HTR-8/SVneo (cell line): Measurements from ENCODE around the gene ZFYVE21.
"Not testable (repeated sequence)": the region's sequence is repeated elsewhere in the genome, so short reads cannot be mapped to it uniquely, and the experiment has no call there.

Source experiments
- DNase-seq: peaks from one replicate; pipeline ENCODE4 v3.0.0; 2011; ENCODE audit warnings: low spot score, mixed read lengths; ENCODE audit not compliant: insufficient read length
- FAIRE-seq: peaks from 2 replicates; lab custom pipeline; 2011; peaks lifted over from hg19 to GRCh38; lab: Jason Lieb, UNC

Gene ZFYVE21

DNA sequence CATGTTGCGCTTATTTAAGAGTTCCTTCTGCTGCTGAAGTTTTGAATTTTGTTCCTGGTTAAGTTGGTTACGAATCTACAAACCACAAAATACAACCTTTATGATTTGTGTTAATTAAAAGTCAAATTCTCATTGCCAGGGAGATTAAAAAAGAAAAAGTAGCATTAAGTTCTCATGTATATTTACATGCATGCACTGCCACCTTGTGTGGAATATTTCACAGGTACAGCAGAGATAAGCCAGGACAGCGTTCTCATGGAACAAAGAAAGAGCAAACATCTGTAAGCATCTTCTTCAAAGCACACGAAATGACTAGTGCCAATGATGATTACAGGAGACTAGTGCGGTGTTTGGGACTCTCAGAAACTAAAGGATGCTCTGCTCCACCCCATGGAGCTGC is 34.2 kb downstream of the ZFYVE21 start:
- DNase-seq (no peak), FAIRE-seq (no peak)

DNA sequence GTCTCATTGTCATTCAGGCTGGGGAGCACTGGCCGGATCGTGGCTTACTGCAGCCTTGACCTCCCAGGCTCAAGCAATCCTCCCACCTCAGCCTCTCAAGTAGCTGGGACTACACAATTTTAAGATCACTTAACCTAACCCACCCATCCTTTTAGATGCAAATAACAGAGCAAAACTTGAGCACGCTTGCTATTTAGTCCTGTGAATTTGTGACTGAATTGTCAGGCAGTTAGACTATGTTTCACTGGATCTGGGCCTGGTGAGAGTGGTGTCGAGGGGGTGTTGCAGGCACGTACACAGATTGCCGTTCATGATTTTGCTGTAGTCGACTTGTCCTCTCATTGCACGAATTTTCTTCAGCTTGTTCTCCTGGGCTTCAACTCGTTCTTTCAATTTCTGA is 38.2 kb downstream of the ZFYVE21 start:
- DNase-seq (no peak), FAIRE-seq (no peak)

DNA sequence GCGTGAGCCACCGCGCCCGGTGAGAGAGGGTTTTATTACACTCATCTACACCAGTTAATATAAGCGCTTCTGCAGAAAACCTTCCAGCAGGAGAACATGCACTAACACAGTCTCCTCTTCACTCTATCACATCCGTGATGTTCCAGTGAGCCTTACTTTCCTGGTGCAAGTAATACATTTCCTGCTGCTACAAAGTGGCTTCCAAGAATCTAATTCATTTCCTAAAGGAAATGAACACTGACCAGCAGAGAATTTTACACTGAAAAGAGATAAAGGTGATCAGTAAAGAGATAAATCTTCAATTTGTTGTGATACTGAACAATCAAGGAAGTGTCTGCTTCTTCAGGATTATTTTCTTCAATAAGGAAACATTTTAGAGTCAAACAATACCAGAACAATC is 39.5 kb downstream of the ZFYVE21 start:
- DNase-seq (no peak), FAIRE-seq (no peak)

DNA sequence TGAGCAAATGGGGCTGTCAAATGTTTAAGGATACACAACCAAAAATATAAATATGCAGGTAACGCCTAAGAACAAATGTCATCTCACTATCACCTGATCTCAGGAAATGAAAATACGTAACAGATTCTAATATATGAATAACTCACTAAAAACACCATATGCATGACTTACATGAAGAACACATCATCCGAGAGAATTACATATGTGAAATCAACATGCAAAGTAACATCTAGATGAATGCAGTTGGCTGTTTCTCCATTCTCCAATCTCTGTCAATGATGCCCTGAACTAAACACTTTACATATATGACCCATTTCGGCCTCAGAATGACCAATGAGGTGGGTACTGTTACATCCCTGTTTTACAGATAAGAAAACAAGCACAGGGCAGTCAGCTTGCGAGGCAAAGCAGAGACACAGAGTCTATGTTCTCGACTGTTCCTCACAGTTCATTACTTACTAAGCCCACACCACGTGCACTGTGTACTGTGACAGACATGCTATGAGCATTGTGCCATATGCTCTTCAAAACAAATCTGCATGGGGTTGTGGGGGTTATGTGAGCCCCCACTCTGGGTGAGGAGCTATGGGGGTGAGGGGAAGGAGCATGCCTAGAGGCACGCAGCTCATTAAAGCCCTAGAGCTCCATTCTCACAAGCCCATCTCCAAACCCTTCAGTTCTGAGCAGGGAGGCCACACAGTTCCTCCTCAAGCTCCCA is 42.6 kb downstream of the ZFYVE21 start:
- FAIRE-seq (peak; percentile 80), DNase-seq (no peak)

DNA sequence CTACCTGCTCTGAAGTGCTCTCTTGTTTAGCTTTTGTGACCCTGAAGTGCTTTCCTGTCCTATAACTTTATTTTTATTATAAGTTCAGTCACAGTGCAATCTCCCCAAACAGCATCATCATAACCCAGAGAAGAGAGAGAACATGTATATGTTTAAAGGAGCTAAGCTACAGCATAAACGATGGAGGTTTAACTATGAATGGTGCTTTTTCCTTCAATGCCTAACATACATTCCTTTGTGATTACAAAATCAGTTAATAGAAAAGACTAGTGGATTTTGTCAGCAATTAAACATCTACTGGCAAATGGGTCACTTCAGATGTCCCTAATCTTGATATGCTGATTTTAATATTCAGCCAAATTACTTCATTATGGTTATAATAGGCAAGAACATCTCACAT is 46.4 kb downstream of the ZFYVE21 start:
- FAIRE-seq (no peak), DNase-seq (no peak)

DNA sequence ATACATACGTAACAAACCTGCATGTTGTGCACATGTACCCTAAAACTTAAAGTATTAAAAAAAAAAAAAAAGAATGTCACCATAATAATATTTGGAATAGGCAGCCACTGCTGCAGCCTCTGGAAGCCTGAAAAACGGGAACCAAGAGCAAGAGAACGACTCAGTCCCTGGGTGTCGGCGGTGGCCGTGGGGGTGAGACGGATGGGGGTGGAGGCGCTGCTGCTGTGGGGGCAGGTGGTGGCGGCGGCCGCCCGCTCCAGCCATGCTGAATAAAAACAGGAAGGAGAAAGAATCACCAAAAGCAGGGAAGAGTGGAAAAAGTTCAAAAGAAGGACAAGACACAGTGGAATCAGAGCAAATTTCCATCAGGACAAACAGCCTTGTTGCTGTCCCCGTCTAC is 46.9 kb downstream of the ZFYVE21 start:
- FAIRE-seq (no peak), DNase-seq (no peak)

DNA sequence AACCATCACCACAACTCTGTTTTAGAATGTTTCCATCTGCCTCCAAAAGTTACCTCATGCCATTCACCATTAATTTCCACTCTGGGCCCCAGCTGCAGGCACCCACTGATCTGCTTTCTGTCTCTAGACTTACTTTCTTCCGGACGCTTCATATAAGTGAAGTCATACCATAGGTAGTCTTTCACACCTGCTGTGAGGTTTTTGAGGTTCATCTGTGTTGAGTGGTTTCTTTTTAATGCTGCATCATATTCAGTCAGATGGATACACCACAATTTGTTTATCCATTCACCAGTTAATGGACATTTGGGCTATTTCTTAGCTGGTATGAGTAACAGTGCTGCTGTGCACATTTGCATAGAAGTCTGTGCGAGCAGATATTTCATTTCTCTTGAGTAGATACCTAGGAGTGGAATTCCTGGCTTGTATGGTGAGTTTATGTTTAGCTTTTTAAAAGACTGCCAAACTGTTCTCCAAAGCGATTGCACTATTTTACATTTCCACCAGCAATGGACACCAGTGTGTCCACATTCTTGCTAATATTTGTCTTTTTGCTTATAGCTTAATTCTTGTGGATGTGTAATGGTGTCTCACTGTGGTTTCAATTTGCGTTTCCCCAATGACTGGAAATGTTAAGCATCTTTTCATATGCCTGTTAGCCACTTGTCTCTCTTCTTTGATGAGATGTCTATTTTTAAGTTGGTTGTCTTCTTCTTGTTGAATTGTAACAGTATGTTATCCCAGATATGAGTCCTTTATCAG is 48.3 kb downstream of the ZFYVE21 start:
- FAIRE-seq = no peak
- DNase-seq = no peak

DNA sequence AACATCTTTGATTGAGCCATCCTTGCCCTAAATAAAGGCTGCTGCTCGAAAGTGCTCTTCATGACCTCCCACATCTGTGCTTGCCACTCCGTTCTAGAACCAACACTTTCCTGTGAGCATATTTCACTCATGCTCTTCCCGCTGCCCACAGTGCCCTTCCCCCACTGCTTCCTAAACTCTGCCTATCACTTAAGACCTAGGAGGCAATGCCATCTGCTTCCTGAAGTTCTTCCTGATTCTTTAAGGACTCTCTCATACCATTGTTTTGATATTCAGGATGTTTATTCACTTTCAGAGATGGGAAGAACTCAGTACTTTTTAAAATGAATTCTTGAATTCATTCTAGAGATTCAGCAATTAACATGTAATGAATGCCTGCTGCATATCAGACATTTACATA is 49.9 kb downstream of the ZFYVE21 start:
- no peak for DNase-seq
- FAIRE-seq = no peak

DNA sequence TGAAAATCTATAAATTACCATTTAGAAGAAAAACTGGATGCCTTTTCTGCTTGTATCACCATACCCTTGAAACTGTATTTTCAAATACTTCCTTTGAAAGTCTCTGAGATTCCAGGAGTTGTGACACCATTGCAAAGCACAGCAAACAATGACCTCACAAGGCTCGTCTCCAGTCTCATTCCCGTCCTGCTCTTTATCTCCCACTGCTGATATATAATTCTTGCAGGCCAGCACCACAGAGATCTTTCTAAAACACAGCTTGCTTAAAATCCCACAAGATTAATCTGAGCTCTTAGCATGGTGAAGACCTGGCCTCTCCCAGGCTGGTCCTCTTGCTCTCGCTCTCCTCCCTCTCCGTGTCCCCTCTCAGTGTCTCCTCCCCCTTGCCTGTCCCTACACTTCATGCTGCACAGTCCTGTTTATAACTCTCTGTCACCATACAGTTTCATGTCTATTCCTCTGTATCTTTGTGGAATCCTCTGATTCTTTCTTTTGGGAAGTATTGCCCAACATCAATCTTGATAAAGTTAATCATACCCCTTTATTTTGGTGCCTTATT is 51.8 kb downstream of the ZFYVE21 start:
- no peak for DNase-seq
- FAIRE-seq = no peak

DNA sequence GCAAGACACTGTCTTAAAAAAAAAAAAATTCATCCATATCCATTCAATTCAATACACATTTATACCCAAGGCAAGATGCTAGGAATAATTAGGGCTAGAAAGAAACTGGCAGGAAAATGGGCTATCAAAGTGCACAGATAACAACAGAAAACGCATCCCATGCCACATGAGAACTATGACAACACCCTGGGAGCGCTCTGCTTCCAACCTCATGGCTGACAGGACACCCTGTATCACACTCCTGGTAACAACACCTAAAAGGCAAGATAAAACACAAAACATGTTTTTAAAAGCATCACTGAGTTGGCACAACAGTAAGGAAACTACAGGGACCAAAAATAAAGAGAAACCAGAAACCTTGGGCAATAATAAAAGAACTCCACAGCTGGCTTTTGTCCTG is 54.9 kb downstream of the ZFYVE21 start:
- DNase-seq (no peak), FAIRE-seq (no peak)

DNA sequence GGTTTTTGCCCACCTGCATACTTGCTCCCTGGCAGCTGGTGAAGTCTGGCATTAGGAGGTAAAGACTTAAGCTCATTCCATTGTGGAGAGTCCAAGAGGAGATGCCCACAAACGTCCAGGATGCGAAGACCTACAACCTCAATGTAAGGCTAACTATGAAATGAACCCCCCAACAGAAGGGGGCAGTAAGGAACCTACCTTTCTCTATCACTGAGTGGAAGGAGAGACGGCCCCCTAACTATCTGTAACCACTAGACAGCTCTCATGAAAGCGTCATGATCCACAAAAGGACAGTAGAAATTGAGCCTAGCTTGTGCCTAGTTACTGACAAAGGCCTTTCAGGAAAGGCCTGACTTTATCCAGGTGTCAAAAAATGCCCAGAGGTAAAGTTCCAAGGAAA is 55.3 kb downstream of the ZFYVE21 start:
- no peak for DNase-seq
- no peak for FAIRE-seq

DNA sequence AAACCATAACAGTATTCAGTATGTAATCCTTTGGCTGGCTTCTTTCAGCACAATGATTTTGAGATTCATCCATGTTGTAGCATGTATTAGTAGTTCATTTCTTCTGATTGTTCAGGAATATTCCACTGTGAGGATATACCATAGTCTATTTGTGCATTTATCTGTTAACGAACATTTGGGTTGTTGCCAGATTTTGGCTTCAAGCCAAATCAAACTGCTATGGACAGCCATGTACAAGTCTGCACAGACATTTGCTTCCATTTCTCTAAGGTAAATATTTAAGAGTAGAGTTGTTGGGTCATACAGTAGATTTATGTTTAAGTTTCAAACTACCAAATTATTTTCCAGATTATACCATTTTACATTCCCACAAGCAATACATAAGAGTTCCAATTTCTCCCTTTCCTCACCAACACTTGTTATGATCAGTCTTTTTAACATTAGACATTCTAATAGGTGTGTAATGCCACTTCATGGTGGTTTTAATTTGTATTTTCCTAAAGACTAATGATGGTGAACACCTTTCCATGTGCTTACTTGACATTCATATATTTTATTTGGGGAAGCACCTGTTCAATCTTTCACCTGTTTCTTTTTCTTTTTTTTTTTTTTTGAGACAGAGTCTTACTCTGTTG is 56.6 kb downstream of the ZFYVE21 start:
- no peak for FAIRE-seq

DNA sequence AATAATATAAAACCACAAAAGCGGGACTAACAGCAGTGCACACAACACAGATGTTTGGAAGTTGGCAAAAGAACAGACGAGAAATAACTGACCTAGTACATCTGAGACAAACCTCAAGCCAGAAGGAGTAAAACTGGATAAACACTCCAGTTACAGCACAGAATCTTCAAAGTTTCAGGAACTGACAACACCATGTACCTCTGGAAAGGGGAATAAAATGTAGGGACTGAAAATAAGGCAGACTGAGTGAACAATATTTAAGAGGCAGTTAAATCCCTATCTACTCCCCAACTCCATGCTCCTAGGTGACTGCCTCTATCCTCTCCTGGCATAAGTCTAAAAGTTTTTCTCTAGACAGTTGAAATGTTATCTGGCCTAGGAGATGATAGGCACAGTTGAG is 57.9 kb downstream of the ZFYVE21 start:
- no peak for DNase-seq
- FAIRE-seq = no peak

More for the DNA sequence above, 56.6 kb downstream of the ZFYVE21 start:
- DNase-seq = no peak

DNA sequence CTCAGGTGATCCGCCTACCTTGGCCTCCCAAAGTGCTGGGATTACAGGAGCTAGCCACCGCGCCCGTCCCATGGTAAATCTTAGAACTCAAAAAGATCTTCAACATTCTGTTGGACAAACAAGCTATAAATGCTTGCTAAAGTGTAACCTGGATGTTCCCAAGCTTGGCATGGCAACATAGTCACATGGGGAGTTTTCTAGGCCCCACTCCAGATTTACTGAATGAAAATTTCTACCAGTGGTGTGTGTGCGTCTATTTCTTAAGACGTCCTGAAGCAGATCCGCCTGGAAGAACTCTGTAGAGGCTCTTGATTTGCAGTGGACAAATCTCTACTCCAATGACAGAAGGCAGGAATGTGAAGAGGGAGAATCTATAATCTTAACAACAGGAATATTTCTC is 59.9 kb downstream of the ZFYVE21 start:
- FAIRE-seq (no peak), DNase-seq (no peak)

DNA sequence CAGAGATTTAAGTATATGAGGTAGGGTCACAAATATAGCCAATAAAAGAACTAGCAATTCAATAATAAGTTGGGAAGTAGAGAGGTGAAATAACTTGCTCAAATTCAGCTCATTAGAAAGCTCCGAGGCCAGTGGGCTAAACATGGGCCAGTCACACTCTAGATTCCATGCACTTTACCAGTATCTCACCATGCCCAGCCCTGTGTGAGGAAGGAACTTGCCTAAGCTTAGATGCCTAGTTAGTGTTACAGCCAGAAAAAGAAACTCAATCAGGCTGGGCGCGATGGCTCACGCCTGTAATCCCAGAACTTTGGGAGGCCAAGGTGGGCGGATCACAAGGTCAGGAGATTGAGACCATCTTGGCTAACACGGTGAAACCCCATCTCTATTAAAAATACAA is 60.7 kb downstream of the ZFYVE21 start:
- FAIRE-seq, DNase-seq: not testable (repeated sequence)

DNA sequence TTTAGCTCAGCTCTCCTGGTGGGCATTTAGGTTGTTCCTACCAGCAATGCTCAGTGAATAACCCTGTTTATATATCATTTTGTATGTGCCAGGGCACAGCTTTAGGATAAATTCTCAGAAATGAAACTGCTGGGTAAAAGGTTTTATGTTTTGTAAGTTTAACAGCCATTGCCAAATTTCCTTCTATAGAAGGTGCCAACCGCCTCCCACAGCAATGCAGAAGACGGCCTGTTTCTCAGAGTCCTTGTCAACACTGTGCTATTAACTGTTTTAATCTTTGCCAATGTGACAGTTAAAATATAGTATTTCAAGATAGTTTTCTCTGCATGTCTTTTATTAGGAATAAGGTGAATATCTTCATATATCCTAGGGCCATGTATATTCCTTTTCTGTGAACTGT is 66.8 kb downstream of the ZFYVE21 start:
- FAIRE-seq = no peak
- DNase-seq = no peak
